SU-DHL-6 (cell line): Measurements from ENCODE around the gene TRIM27.

Source experiments
- H2AFZ ChIP-seq: fragments of 200-600 bp; sonication (generic); 2 replicates; pipeline ENCODE4 v1.6.1; 2014; ENCODE audit warnings: low read depth, mild to moderate bottlenecking, moderate library complexity, mixed read lengths, antibody characterized with exemption, low read length; ENCODE audit not compliant: severe bottlenecking
- H3F3A ChIP-seq: fragments of 200-600 bp; shearing (Covaris generic); 2 replicates; pipeline ENCODE4 v1.6.0; 2016; ENCODE audit warnings: antibody characterized with exemption, mild to moderate bottlenecking; ENCODE audit not compliant: insufficient read depth
- H3K27ac ChIP-seq: fragments of 200-600 bp; sonication (generic); 2 replicates; pipeline ENCODE4 v1.5.1; 2016; ENCODE audit warnings: low read depth, mild to moderate bottlenecking, low read length, moderate library complexity, mixed read lengths
- H3K27me3 ChIP-seq: fragments of 200-600 bp; sonication (generic), shearing (Covaris generic); 2 replicates; pipeline ENCODE4 v1.6.0; 2014; ENCODE audit warnings: mild to moderate bottlenecking, low read length
- H3K36me3 ChIP-seq: fragments of 200-600 bp; sonication (generic); 2 replicates; pipeline ENCODE4 v1.6.1; 2014; ENCODE audit warnings: mild to moderate bottlenecking, low read length, mixed read lengths
- H3K4me2 ChIP-seq: fragments of 300-600, 200-600 bp; shearing (Covaris generic), sonication (generic); 2 replicates; pipeline ENCODE4 v1.6.0; 2014; ENCODE audit warnings: low read length, low read depth, mild to moderate bottlenecking; ENCODE audit not compliant: poor library complexity, severe bottlenecking
- H3K4me3 ChIP-seq: fragments of 200-600 bp; sonication (generic); 2 replicates; pipeline ENCODE4 v1.5.1; 2014; ENCODE audit warnings: antibody characterized with exemption, low read length, mild to moderate bottlenecking, mixed read lengths; ENCODE audit not compliant: insufficient read depth, poor library complexity, severe bottlenecking
- H3K79me2 ChIP-seq: fragments of 200-600 bp; sonication (generic); 2 replicates; pipeline ENCODE4 v1.6.1; 2014; ENCODE audit warnings: mild to moderate bottlenecking, low read length, moderate library complexity; ENCODE audit not compliant: insufficient read depth
- H3K9ac ChIP-seq: fragments of 200-600 bp; sonication (generic); 2 replicates; pipeline ENCODE4 v1.7.0; 2014; ENCODE audit warnings: mild to moderate bottlenecking, low read length
- H3K9me2 ChIP-seq: fragments of 200-600 bp; sonication (generic); replicated peaks from 2 replicates; pipeline ENCODE4 v1.6.1; 2014; ENCODE audit warnings: low read length; ENCODE audit not compliant: insufficient read depth
- H3K9me3 ChIP-seq: fragments of 200-600 bp; sonication (generic); 2 replicates; pipeline ENCODE4 v1.6.1; 2014; ENCODE audit warnings: low read length, mixed read lengths; ENCODE audit not compliant: insufficient read depth
- H4K20me1 ChIP-seq: fragments of 200-600 bp; sonication (generic); 2 replicates; pipeline ENCODE4 v1.6.1; 2014; ENCODE audit warnings: low read depth, mild to moderate bottlenecking, antibody characterized with exemption, low read length, moderate library complexity, mixed read lengths
- EZH2phosphoT487 ChIP-seq: fragments of 200-600 bp; sonication (generic), shearing (Covaris generic); conservative IDR thresholded peaks from 2 replicates; pipeline ENCODE4 v1.6.1; 2018; ENCODE audit warnings: mild to moderate bottlenecking, antibody characterized with exemption, low read length, moderate library complexity, mixed read lengths
- TF ChIP-seq, protein P1 (sequence below): fragments of 200-600 bp; sonication (generic); IDR thresholded peaks from one replicate; pipeline ENCODE4 v1.5.1; 2017; ENCODE audit warnings: antibody characterized with exemption, mild to moderate bottlenecking, low read length, moderate library complexity; ENCODE audit not compliant: insufficient read depth, poor library complexity, severe bottlenecking

TRIM27 gene

DNA sequence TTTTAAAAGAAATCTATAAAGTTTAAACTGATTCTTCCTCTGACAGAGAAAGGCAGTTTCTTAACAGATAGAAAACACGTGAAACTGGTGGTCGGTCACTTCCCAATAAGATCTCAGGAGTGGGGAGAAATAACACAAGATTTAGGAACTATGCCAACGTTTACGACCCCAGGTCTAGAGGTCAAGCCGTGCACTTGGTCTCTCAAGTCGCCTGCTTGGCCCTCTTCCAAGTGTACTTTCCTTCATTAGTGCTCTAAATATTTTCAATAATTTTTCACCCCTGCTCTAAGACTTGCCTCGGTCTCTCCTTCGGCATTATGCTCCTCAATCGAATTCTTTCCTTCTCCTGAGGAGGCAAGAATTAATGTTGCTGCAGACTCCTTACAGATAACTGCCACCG lies 61.7 kb downstream of the TRIM27 start:
- Histone ChIP-seq H3K9me3 (no peaks in the 10 kb centered on the region), H3K27ac (no peak overlapping the region), H3K36me3 (no peaks in the 10 kb centered on the region), H3K27me3 (no peaks in the 10 kb centered on the region), H3K4me3 (no peak overlapping the region), H3K9ac (no peak overlapping the region), H4K20me1 (no peaks in the 10 kb centered on the region), H3K9me2 (no peaks in the 10 kb centered on the region), H3F3A (no peaks in the 10 kb centered on the region), H3K79me2 (no peaks in the 10 kb centered on the region), H3K4me2 (no peak overlapping the region), H2AFZ (no peak overlapping the region)
- TF ChIP-seq, protein P1, sequence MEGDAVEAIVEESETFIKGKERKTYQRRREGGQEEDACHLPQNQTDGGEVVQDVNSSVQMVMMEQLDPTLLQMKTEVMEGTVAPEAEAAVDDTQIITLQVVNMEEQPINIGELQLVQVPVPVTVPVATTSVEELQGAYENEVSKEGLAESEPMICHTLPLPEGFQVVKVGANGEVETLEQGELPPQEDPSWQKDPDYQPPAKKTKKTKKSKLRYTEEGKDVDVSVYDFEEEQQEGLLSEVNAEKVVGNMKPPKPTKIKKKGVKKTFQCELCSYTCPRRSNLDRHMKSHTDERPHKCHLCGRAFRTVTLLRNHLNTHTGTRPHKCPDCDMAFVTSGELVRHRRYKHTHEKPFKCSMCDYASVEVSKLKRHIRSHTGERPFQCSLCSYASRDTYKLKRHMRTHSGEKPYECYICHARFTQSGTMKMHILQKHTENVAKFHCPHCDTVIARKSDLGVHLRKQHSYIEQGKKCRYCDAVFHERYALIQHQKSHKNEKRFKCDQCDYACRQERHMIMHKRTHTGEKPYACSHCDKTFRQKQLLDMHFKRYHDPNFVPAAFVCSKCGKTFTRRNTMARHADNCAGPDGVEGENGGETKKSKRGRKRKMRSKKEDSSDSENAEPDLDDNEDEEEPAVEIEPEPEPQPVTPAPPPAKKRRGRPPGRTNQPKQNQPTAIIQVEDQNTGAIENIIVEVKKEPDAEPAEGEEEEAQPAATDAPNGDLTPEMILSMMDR = no peak
- TF ChIP-seq EZH2phosphoT487 = no peak

DNA sequence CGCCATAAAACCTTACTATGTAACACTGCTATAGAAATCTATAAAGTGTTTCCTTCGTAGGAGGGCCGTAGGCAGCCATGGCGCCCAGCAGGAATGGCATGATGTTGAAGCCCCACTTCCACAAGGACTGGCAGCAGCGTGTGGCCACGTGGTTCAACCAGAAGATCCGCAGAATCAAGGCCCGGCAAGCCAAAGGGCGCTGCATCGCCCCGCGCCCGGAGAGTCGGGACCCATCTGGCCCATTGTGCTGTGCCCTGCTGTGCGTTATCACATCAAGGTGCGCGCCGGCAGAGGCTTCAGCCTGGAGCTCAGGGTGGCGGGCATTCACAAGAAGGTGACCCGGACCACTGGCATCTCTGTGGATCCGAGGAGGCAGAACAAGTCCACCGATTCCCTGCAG lies 62.4 kb downstream of the TRIM27 start:
- no peak for TF ChIP-seq EZH2phosphoT487
- TF ChIP-seq, protein P1 = no peak
- H3F3A ChIP-seq = no peaks in the 10 kb centered on the region
- no peak overlapping the region for H3K4me2 ChIP-seq
- no peaks in the 10 kb centered on the region for H3K79me2 ChIP-seq
- no peaks in the 10 kb centered on the region for H3K36me3 ChIP-seq
- H3K27me3 ChIP-seq = no peaks in the 10 kb centered on the region
- no peaks in the 10 kb centered on the region for H3K9me3 ChIP-seq
- H3K9me2 ChIP-seq = no peaks in the 10 kb centered on the region
- H3K27ac ChIP-seq = no peak overlapping the region
- no peak overlapping the region for H3K4me3 ChIP-seq
- no peak overlapping the region for H2AFZ ChIP-seq
- H4K20me1 ChIP-seq = no peaks in the 10 kb centered on the region
- H3K9ac ChIP-seq = no peak overlapping the region

DNA sequence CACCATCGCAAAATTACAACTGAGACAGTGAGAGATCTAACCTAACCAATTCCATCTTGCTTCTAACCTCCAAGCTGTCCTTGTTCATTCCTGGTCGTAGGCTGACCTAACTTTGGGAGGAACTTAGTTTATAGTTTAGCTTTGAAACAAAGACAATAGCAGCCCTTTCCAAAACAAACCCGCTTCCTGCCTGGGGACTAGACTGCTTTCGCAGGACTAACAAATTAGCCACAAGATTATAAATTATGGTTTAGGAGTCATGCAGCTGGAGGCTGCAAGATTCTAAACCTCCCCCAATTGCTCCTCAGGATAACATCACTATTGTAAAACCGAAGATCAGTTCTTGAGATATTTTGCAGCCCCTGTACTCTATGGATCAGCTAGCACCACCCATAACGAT lies 63.2 kb downstream of the TRIM27 start:
- Histone ChIP-seq H3K9me2 (no peaks in the 10 kb centered on the region), H4K20me1 (no peaks in the 10 kb centered on the region), H3K27me3 (no peaks in the 10 kb centered on the region), H3K36me3 (no peaks in the 10 kb centered on the region), H3F3A (no peaks in the 10 kb centered on the region), H3K4me2 (no peak overlapping the region), H3K4me3 (no peak overlapping the region), H3K79me2 (no peaks in the 10 kb centered on the region), H3K9ac (no peak overlapping the region), H2AFZ (no peak overlapping the region), H3K27ac (no peak overlapping the region), H3K9me3 (no peaks in the 10 kb centered on the region)
- TF ChIP-seq EZH2phosphoT487 = no peak
- TF ChIP-seq, protein P1 = no peak
